ENCODE data around the gene SLC25A51.

GRCh38 chr9:37948417-37948980 lies 44.6 kb upstream of the SLC25A51 start:
- no peak for TF ChIP-seq CTCF (IDR thresholded peaks at IDR 0.05)
- TF ChIP-seq POLR2A (IDR thresholded peaks at IDR 0.05): no peak

Data from Peyer's patch (tissue), 4 donors.